ENCODE data around the gene HSPA6. TPM values are rescaled to one million over a fixed set of nuclear protein-coding genes. Genes with fewer than 3 reads are reported as not detected.
"Not testable (repeated sequence)": the region's sequence is repeated elsewhere in the genome, so short reads cannot be mapped to it uniquely, and the experiment has no call there.

The HSPA6 gene
- total RNA-seq, 1 donor, result 2.8 TPM

DNA sequence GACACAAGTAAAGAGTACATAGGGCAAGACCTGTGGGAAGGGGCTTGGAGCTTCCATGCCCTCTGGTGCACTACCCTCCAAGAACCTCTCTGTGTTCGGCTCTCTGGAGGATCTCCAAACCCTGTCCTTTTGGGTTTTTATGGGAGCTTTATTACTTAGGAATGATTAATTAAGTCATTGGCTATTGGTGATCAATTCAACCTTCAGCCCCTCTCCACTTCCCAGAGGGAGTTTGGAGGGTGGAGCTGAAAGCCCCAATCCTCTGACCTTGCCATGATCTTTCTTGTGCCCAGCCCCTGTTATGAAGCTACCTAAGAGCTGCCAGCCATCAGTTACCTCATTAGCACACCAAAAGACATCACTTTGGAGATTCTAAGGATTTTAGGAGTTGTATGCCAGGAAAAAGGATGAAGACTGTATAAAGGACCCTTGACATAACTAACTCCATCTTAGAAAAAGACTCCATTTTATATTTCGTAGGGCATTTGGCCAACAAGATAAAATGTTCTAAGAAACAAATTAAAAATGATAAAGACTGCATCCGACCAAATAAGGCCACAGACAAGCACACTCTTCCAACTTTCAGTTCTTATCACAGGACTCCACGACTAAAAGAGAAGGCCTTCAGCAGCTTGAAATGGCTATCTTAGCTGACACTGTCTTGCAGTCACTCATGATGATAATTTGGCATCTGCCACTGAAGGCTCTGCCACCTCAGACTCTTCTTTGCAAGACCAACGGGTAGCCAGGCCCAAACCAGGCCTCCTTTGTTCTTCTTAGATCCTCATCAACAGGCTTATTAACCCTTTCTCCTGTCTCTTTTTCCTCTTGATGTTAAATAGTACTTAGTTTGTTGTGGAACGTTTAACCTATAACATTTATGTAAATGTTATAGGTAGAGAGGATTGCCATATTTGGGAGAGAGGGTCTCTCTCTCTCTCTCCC lies 33.4 kb downstream of the HSPA6 start:
- H3K27me3 ChIP-seq (ENCODE audit: insufficient read depth, low read length); H3K4me3 ChIP-seq (ENCODE audit: low read length); H3K9me3 ChIP-seq (ENCODE audit: low read depth, low read length): not testable (repeated sequence)
- H3K4me1 ChIP-seq (ENCODE audit: insufficient read depth, low read length), result peaks cover 42% of the 10 kb centered on the region

DNA sequence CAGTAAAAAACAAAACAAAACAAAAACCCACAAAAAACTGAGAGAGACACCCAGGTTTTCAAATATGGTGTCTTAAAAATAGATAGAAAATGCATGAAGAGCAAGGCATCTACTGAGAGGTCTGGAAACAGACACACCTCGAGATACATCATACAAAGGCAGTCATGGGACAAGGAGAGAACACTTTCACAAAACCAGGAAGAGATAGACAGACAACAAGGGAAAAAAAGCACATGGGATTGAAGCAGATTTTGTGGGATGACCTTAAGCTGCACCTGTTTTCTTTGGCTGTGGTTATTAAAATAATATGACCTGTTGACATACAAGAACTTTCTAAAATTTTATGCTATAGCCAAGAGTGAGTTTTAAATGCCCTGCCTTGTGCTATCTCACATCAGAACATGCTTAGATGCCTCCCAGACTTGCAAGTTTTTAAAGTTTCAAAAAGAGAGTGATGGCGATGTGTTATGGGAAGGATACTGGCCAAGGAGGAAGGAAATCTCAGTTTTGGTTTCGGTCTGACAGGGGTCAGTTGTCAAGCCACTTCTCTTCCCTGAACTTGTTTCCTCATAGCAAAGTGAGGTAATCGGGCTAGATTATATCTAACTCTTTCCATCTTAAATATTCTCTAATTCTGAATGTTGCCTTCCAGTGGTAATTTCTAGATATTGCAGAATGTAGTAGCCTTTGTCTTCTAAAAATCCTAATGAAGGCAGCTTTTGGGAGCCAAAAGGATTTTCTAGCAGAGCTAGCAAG lies 36.8 kb downstream of the HSPA6 start:
- not testable (repeated sequence) for H3K9me3 ChIP-seq (ENCODE audit: low read depth, low read length); H3K4me3 ChIP-seq (ENCODE audit: low read length)
- peaks cover 33% of the 10 kb centered on the region for H3K4me1 ChIP-seq (ENCODE audit: insufficient read depth, low read length)

DNA sequence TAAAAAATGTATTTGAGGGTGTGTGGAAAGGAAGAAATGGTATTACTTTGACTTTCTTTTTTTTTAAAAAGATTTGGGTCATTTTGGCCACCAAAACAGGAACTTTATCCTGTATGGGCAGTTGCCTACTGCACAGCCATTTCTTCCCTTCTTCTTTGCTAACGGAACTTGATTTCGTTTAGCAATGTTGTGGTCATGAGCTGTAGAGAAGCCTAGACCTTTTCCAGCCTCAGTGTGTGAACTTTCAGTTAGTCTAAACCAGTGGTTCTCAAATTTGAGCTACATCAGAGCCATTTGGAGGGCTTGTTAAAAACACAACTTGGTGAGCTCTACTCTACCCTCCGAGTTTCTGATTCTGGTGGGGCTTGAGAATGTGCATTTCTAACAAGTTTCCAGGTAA lies 38.1 kb downstream of the HSPA6 start:
- H3K4me3 ChIP-seq (ENCODE audit: low read length); H3K27me3 ChIP-seq (ENCODE audit: insufficient read depth, low read length); H3K9me3 ChIP-seq (ENCODE audit: low read depth, low read length): not testable (repeated sequence)
- H3K4me1 ChIP-seq (ENCODE audit: insufficient read depth, low read length), result peaks cover 33% of the 10 kb centered on the region

More for the DNA sequence above, 36.8 kb downstream of the HSPA6 start:
- H3K27me3 ChIP-seq (ENCODE audit: insufficient read depth, low read length), result not testable (repeated sequence)

DNA sequence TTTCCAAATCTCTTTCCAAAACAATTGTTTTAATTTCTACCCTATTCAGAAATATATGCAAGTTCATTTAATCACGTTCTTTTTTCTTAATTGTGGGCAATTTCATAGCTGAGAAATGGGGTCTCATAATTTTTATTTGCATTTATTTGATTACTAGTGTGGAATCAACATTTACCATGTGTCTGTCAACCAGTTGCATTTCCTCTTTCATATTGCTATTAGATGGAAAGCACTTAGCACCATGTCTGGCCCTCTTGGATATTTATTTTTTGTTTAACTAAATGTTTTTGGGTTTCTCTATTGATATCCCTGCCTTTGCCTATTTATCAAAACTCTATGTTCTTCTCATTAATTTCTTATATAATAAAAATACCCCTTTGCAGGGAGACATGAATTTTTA lies 39.2 kb downstream of the HSPA6 start:
- not testable (repeated sequence) for H3K9me3 ChIP-seq (ENCODE audit: low read depth, low read length); H3K27me3 ChIP-seq (ENCODE audit: insufficient read depth, low read length); H3K4me3 ChIP-seq (ENCODE audit: low read length)
- peaks cover 33% of the 10 kb centered on the region for H3K4me1 ChIP-seq (ENCODE audit: insufficient read depth, low read length)

DNA sequence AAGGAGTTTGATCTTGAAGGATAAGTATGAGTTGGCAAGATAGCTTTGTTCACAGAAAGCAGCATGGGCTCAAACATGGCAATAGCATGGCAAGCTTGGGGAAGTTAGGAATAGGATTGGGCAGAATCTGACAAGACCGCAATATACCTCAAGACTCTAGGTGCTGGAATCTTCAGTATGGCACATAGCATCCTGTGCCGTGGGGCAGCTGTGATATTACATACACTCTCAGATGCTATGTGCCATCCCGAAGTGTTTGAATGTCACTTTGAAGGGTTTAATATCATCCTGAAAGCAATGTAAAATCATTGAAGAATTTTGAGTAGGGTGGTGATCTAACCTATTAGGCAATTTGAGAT lies 42.2 kb downstream of the HSPA6 start:
- not testable (repeated sequence) for H3K4me3 ChIP-seq (ENCODE audit: low read length); H3K27me3 ChIP-seq (ENCODE audit: insufficient read depth, low read length); H3K9me3 ChIP-seq (ENCODE audit: low read depth, low read length)
- peaks cover 22% of the 10 kb centered on the region for H3K4me1 ChIP-seq (ENCODE audit: insufficient read depth, low read length)

DNA sequence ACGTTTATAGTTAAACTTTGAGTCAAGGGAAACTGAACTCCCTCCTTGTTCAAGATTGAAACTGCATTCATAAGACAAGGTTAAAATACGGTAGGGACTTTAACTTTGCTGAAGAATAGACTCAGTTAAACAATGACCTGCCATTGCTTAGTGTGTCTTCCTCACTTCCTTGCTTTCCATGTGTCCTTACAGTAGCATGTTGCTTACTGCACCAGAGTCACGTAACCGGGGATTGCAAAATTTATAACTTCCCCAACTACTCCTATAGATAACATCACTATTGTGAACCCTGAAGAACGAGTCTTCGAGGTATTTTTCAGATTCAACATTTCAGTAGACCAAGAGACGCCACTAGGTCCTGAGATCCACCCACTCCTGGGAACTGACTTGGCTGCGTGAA lies 47.4 kb downstream of the HSPA6 start:
- not testable (repeated sequence) for H3K4me1 ChIP-seq (ENCODE audit: insufficient read depth, low read length); H3K4me3 ChIP-seq (ENCODE audit: low read length)

More for the DNA sequence above, 47.4 kb downstream of the HSPA6 start:
- H3K27me3 ChIP-seq (ENCODE audit: insufficient read depth, low read length); H3K9me3 ChIP-seq (ENCODE audit: low read depth, low read length): not testable (repeated sequence)

Other genes with a start within 250 kb of the HSPA6 start
- 1.0 TPM for gene MPZ, start 214.6 kb upstream of the HSPA6 start, total RNA-seq
- gene SDHC, start 210.2 kb upstream of the HSPA6 start, total RNA-seq, result 22.7 TPM
- gene CFAP126, start 156.7 kb upstream of the HSPA6 start, total RNA-seq, result not detected
- gene FCGR2A, start 19.1 kb upstream of the HSPA6 start, total RNA-seq, result 182 TPM
- gene FCGR3A, start 25.3 kb downstream of the HSPA6 start, total RNA-seq, result 27.8 TPM
- 2.3 TPM for gene FCGR3B, start 106.6 kb downstream of the HSPA6 start, total RNA-seq
- 30.7 TPM for gene FCGR2B, start 138.6 kb downstream of the HSPA6 start, total RNA-seq
- gene FCRLA, start 182.7 kb downstream of the HSPA6 start, total RNA-seq, result 1.4 TPM
- gene FCRLB, start 197.0 kb downstream of the HSPA6 start, total RNA-seq, result 1.0 TPM
- 38.4 TPM for gene DUSP12, start 225.2 kb downstream of the HSPA6 start, total RNA-seq
- 27.5 TPM for gene ATF6, start 241.8 kb downstream of the HSPA6 start, total RNA-seq